ENCODE results near the gene S100A10.

GRCh38 chr1:151966061-151966460, 27.6 kb downstream of the S100A10 start:
- TF ChIP-seq, protein P1, sequence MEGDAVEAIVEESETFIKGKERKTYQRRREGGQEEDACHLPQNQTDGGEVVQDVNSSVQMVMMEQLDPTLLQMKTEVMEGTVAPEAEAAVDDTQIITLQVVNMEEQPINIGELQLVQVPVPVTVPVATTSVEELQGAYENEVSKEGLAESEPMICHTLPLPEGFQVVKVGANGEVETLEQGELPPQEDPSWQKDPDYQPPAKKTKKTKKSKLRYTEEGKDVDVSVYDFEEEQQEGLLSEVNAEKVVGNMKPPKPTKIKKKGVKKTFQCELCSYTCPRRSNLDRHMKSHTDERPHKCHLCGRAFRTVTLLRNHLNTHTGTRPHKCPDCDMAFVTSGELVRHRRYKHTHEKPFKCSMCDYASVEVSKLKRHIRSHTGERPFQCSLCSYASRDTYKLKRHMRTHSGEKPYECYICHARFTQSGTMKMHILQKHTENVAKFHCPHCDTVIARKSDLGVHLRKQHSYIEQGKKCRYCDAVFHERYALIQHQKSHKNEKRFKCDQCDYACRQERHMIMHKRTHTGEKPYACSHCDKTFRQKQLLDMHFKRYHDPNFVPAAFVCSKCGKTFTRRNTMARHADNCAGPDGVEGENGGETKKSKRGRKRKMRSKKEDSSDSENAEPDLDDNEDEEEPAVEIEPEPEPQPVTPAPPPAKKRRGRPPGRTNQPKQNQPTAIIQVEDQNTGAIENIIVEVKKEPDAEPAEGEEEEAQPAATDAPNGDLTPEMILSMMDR (IDR thresholded peaks at IDR 0.05) = no peak
- TF ChIP-seq POLR2AphosphoS5 (IDR thresholded peaks at IDR 0.05) = no peak
